ENCODE results near the gene CDH23.

DNA sequence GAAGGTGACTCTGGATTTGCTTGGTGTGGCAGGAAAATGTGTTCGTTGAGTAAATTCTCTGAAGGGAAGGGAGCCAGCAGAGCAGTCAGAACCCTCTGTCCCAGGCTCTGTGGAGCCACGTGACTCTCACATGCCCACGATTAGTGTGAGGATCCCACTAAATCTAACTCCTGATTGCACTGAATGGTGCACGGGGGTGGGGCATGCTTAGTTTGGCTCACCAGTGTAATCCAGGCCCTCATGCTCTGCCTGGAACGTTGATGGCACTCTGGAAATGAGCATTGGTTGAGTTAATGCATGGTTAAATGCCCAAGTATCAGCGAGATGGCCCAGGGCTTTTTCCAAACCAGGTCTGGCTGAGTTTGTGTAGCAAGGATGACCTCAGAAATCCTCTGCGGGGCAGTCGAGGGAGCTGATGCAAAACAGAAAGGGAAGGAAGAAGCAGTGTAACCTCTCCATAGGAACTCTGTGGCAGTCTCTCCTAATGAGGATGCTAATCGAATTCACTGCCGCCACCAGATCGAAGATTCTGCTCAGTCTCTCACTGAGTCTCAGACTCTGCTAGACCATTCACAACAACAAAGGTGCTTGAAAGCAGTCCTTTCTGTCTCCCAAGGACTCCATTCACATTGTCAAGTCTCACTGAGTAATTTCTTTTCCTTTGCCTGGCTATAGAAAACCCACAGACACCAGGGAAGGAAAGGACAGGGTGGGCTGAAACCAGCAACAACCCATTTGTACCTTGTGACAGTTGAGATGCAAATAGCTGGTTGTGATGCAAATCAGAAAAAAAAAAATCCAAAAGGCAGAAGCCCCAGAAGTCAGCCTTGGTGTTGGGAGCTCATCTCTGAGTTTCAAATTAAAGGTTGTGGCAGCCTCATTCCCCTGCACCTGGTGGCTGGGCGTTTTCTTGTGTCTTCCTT lies 224.8 kb downstream of the CDH23 start:
- TF ChIP-seq, protein P1, sequence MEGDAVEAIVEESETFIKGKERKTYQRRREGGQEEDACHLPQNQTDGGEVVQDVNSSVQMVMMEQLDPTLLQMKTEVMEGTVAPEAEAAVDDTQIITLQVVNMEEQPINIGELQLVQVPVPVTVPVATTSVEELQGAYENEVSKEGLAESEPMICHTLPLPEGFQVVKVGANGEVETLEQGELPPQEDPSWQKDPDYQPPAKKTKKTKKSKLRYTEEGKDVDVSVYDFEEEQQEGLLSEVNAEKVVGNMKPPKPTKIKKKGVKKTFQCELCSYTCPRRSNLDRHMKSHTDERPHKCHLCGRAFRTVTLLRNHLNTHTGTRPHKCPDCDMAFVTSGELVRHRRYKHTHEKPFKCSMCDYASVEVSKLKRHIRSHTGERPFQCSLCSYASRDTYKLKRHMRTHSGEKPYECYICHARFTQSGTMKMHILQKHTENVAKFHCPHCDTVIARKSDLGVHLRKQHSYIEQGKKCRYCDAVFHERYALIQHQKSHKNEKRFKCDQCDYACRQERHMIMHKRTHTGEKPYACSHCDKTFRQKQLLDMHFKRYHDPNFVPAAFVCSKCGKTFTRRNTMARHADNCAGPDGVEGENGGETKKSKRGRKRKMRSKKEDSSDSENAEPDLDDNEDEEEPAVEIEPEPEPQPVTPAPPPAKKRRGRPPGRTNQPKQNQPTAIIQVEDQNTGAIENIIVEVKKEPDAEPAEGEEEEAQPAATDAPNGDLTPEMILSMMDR (IDR thresholded peaks at IDR 0.05), result no peak
- TF ChIP-seq EP300 (IDR thresholded peaks at IDR 0.05), result no peak
